ENCODE data around the gene PTEN. TPM values are rescaled to one million over a fixed set of nuclear protein-coding genes. Genes with fewer than 3 reads are reported as not detected.

Gene PTEN
- 35.7 to 47.2 TPM (median 44.7 TPM) in 5 replicates for total RNA-seq (2022; extraction: Qiagen RNA extraction; ENCODE audit: low read depth)

DNA sequence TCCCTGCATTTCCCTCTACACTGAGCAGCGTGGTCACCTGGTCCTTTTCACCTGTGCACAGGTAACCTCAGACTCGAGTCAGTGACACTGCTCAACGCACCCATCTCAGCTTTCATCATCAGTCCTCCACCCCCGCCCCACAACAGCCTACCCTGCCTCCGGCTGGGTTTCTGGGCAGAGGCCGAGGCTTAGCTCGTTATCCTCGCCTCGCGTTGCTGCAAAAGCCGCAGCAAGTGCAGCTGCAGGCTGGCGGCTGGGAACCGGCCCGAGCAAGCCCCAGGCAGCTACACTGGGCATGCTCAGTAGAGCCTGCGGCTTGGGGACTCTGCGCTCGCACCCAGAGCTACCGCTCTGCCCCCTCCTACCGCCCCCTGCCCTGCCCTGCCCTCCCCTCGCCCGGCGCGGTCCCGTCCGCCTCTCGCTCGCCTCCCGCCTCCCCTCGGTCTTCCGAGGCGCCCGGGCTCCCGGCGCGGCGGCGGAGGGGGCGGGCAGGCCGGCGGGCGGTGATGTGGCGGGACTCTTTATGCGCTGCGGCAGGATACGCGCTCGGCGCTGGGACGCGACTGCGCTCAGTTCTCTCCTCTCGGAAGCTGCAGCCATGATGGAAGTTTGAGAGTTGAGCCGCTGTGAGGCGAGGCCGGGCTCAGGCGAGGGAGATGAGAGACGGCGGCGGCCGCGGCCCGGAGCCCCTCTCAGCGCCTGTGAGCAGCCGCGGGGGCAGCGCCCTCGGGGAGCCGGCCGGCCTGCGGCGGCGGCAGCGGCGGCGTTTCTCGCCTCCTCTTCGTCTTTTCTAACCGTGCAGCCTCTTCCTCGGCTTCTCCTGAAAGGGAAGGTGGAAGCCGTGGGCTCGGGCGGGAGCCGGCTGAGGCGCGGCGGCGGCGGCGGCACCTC is at the start of gene PTEN, which contains the start of gene KLLN:
Gene PTEN (plus strand): TSS at position 573 of the 891 bp plus-strand sequence. CDS start 845 bp downstream, outside the sequence.
Gene KLLN (minus strand): TSS at position 481 of the 891 bp plus-strand sequence. CDS start 1,046 bp downstream, outside the sequence.

GRCh38 chr10:87817609-87818504 is 45.6 kb upstream of the PTEN start, which contains the start of gene ATAD1:
TSS of gene ATAD1 (minus strand) at chr10:87818226. CDS start at chr10:87814599, 3,627 bp downstream.

Other genes with a start within 250 kb of the PTEN start
- 17.2 to 23.2 TPM (median 21.4 TPM) in 5 replicates for gene PAPSS2, start 203.7 kb upstream of the PTEN start, total RNA-seq (2022; extraction: Qiagen RNA extraction; ENCODE audit: low read depth)
- 35.9 to 44.6 TPM (median 44.2 TPM) in 5 replicates for gene ATAD1, start 45.4 kb upstream of the PTEN start, total RNA-seq (2022; extraction: Qiagen RNA extraction; ENCODE audit: low read depth)
- 0.38 to 0.63 TPM (median 0.52 TPM) in 5 replicates for gene KLLN, start 92 bp upstream of the PTEN start, total RNA-seq (2022; extraction: Qiagen RNA extraction; ENCODE audit: low read depth)